Body of pancreas (tissue), 4 donors: ENCODE results near the gene C14orf132. TPM values are rescaled to one million over a fixed set of nuclear protein-coding genes. Genes with fewer than 3 reads are reported as not detected.

Experiments
- ATAC-seq: fragments of 150-250 bp; one replicate; pipeline ENCODE4 v1.9.1; 2016
- DNase-seq, 4 donors: peaks; one replicate each; pipeline ENCODE4 v3.0.0-alpha.2; 2019
- H3K27ac ChIP-seq, 4 donors: fragments of 200-600 bp; sonication (generic); 1 replicate in 3 of 4; 2 replicates in 1 of 4; pipeline versions ENCODE4 v1.5.1 to v1.6.1; 2016 to 2019; ENCODE audit warnings: mild to moderate bottlenecking in 1 of 4, mixed read lengths in 1 of 4, moderate library complexity in 1 of 4
- H3K27me3 ChIP-seq, 2 donors: fragments of 200-600 bp; sonication (generic); one replicate each; pipeline ENCODE4 v1.6.0; 2016; ENCODE audit warnings: mild to moderate bottlenecking in 1 of 2
- H3K36me3 ChIP-seq, 2 donors: fragments of 200-600 bp; sonication (generic); replicated peaks in 1 of 2; 2 replicates each; pipeline ENCODE4 v1.5.1; 2016; ENCODE audit warnings: low read depth in 2 of 2; ENCODE audit not compliant: insufficient read depth in 1 of 2
- H3K4me1 ChIP-seq: fragments of 200-600 bp; sonication (generic); one replicate; pipeline ENCODE4 v1.6.0; 2016
- H3K4me3 ChIP-seq, 2 donors: fragments of 200-600 bp; sonication (generic); 1 replicate in 1 of 2; 2 replicates in 1 of 2; pipeline ENCODE4 v1.5.1; 2016 to 2019
- H3K9me3 ChIP-seq, 3 donors: fragments of 200-600 bp; sonication (generic); 1 replicate in 2 of 3; 2 replicates in 1 of 3; pipeline ENCODE4 v1.5.1; 2016
- CTCF ChIP-seq, 7 experiments: fragments of 450-650 bp in 4 of 7; fragments of 200-600 bp in 3 of 7; sonication (generic) in 3 of 7; IDR thresholded peaks; one replicate each; pipeline ENCODE4 v1.5.1; 2016 to 2019; ENCODE audit warnings: antibody characterized with exemption in 7 of 7
- POLR2A ChIP-seq, 3 donors: fragments of 450-650 bp; IDR thresholded peaks; one replicate each; pipeline ENCODE4 v1.6.1; 2016; ENCODE audit warnings: antibody characterized with exemption in 3 of 3, mild to moderate bottlenecking in 2 of 3
- WGBS, 2 donors: methylation state at CpG; one replicate each; pipeline ENCODE4 v1.1.5; 2017; 5-methylcytosine and 5-hydroxymethylcytosine counted together
- intact Hi-C: fragments of 100-400 bp; cut with DNase I; formaldehyde crosslinking; loops from one replicate; pipeline ENCODE4 v1.15.1; 2023
- total RNA-seq, 2 donors: library from RNA; depleted of rRNA; stranded (reverse); fragments of >200 nt; gene quantifications; one replicate each; pipeline ENCODE4 v1.1.0, GENCODE V29; 2016

C14orf132 gene
- total RNA-seq, 2 donors from 2014 or later = 4.4 to 4.6 TPM

- intact Hi-C loops = no loop called here
- Histone ChIP-seq H3K27me3 (no peaks in the 10 kb centered on the region), H3K27ac (no peak overlapping the region), H3K9me3 (no peaks in the 10 kb centered on the region), H3K36me3 (no peaks in the 10 kb centered on the region), H3K4me1 (peaks cover 18% of the 10 kb centered on the region), H3K4me3 (no peak overlapping the region)
- DNase-seq (no peak), ATAC-seq (no peak)
- WGBS, 2 donors = 61 to 65% methylated on average over 4 of the region's 4 CpGs
- TF ChIP-seq POLR2A (IDR thresholded peaks at IDR 0.05) (no peak), CTCF (IDR thresholded peaks at IDR 0.05) (no peak)
Measured at GRCh38 chr14:96042248-96042930, 3.2 kb downstream of the C14orf132 start.

DNA sequence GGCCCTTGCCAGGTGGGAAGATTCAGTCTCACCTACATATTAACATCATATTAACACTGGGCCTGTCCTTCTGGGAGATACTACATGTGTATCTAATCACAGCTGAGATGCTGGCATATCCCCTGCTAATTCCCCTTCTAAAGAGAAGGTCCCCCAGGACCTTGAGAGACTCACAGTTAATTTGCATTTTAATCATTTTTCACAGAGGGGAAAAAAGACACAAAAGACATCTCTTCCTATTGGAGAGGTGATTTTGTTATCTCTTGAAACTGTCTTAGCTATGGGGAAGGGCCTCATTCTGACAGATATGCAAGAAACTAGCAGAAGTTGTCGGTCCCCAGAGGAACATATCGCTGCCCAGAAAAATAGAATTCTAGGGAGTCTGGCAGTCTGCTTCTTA is 7.5 kb downstream of the C14orf132 start:
- H3K4me3 ChIP-seq = no peak overlapping the region
- intact Hi-C loops = no loop called here
- 91 to 95% methylated on average over 2 of the region's 2 CpGs for WGBS, 2 donors
- TF ChIP-seq CTCF (IDR thresholded peaks at IDR 0.05) (no peak), POLR2A (IDR thresholded peaks at IDR 0.05) (no peak)
- no peak overlapping the region for H3K27ac ChIP-seq
- DNase-seq (no peak), ATAC-seq (no peak)
- no peaks in the 10 kb centered on the region for H3K27me3 ChIP-seq
- H3K36me3 ChIP-seq = no peaks in the 10 kb centered on the region
- no peaks in the 10 kb centered on the region for H3K9me3 ChIP-seq
- no peaks in the 10 kb centered on the region for H3K4me1 ChIP-seq

DNA sequence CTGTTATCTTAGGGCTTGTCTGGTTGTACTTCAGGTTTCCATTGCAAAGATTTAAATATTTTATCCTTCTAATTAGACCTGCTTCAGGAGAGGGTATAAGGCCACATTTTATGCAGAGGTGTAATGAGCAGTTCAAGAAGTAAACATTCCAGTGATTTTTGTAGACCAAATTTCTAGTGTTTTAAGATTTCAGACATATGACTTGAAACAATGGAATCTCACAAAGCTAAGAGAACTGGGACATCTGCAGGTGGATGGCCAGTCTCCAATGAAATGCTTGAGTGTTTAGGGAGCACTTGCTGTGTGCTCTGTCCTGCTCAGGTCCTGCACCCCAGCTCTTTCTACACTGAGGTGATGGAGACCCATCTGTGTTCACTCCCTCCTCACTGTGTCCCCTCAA is 7.9 kb downstream of the C14orf132 start:
- DNase-seq (no peak), ATAC-seq (no peak)
- no peaks in the 10 kb centered on the region for H3K36me3 ChIP-seq
- no peak for TF ChIP-seq CTCF (IDR thresholded peaks at IDR 0.05)
- no peak for TF ChIP-seq POLR2A (IDR thresholded peaks at IDR 0.05)
- H3K4me1 ChIP-seq = no peaks in the 10 kb centered on the region
- H3K4me3 ChIP-seq = no peak overlapping the region
- H3K27me3 ChIP-seq = no peaks in the 10 kb centered on the region
- no peak overlapping the region for H3K27ac ChIP-seq
- intact Hi-C loops = no loop called here
- H3K9me3 ChIP-seq = no peaks in the 10 kb centered on the region

- H3K27ac ChIP-seq = no peak overlapping the region
- intact Hi-C loops = no loop called here
- no peaks in the 10 kb centered on the region for H3K4me1 ChIP-seq
- TF ChIP-seq POLR2A (IDR thresholded peaks at IDR 0.05) (no peak), CTCF (IDR thresholded peaks at IDR 0.05) (no peak)
- H3K4me3 ChIP-seq = no peak overlapping the region
- no peaks in the 10 kb centered on the region for H3K9me3 ChIP-seq
- H3K27me3 ChIP-seq = no peaks in the 10 kb centered on the region
- no peak for ATAC-seq
- no peaks in the 10 kb centered on the region for H3K36me3 ChIP-seq
- no peak for DNase-seq
Measured at GRCh38 chr14:96049932-96050331, 10.8 kb downstream of the C14orf132 start.

GRCh38 chr14:96050482-96050881 is 11.3 kb downstream of the C14orf132 start:
- Histone ChIP-seq H3K4me1 (no peaks in the 10 kb centered on the region), H3K27ac (no peak overlapping the region), H3K9me3 (no peaks in the 10 kb centered on the region), H3K27me3 (no peaks in the 10 kb centered on the region), H3K4me3 (no peak overlapping the region), H3K36me3 (no peaks in the 10 kb centered on the region)
- intact Hi-C loops = no loop called here
- no peak for DNase-seq
- no peak for ATAC-seq
- 85 to 87% methylated on average over 4 of the region's 4 CpGs for WGBS, 2 donors
- TF ChIP-seq CTCF (IDR thresholded peaks at IDR 0.05) = no peak
- no peak for TF ChIP-seq POLR2A (IDR thresholded peaks at IDR 0.05)
